Measurements from ENCODE around the gene STK33.

The STK33 gene

GRCh38 chr11:8347978-8348377 is 246.1 kb downstream of the STK33 start:
- DNase-seq (ENCODE audit: extremely low spot score): no peak
- POLR2A ChIA-PET: no interaction called here
- no peak for TF ChIP-seq CTCF (IDR thresholded peaks at IDR 0.05; ENCODE audit: control extremely low read depth, extremely low read depth, low read depth, missing control alignments)
- CTCF ChIA-PET: no interaction called here

- TF ChIP-seq CTCF (IDR thresholded peaks at IDR 0.05; ENCODE audit: control extremely low read depth, extremely low read depth, low read depth, missing control alignments): no peak
- no peak for DNase-seq (ENCODE audit: extremely low spot score)
- CTCF ChIA-PET: interaction anchor here (1.1 to 1.3 kb wide), 2 partner anchors 11 to 19 kb away, joined by 3 read pairs; no protein-coding TSS in a partner anchor
- POLR2A ChIA-PET: no interaction called here
Observed at GRCh38 chr11:8346157-8346755, 247.8 kb downstream of the STK33 start.

GRCh38 chr11:8345179-8345578 is 248.8 kb downstream of the STK33 start:
- TF ChIP-seq CTCF (IDR thresholded peaks at IDR 0.05; ENCODE audit: control extremely low read depth, extremely low read depth, low read depth, missing control alignments): no peak
- CTCF ChIA-PET: interaction anchor here (2.1 kb wide), 1 partner anchor 17 kb away, joined by 8 read pairs; no protein-coding TSS in a partner anchor
- no peak for DNase-seq (ENCODE audit: extremely low spot score)
- POLR2A ChIA-PET: no interaction called here

GRCh38 chr11:8344346-8344745 is 249.7 kb downstream of the STK33 start:
- ChIA-PET CTCF (interaction anchor here (1.3 to 2.1 kb wide), 2 partner anchors 15 to 16 kb away, joined by 3 to 8 read pairs; no protein-coding TSS in a partner anchor), POLR2A (no interaction called here)
- no peak for DNase-seq (ENCODE audit: extremely low spot score)
- no peak for TF ChIP-seq CTCF (IDR thresholded peaks at IDR 0.05; ENCODE audit: control extremely low read depth, extremely low read depth, low read depth, missing control alignments)

GRCh38 chr11:8342821-8343681 is 251.0 kb downstream of the STK33 start:
- DNase-seq (ENCODE audit: extremely low spot score): peak; percentile 65
- ChIA-PET POLR2A (no interaction called here), CTCF (interaction anchor here (1.1 to 2.1 kb wide), 6 partner anchors 12 to 616 kb away, joined by 3 to 8 read pairs (median 3); partner anchors contain the start of gene LMO1)
- TF ChIP-seq CTCF (IDR thresholded peaks at IDR 0.05; ENCODE audit: control extremely low read depth, extremely low read depth, low read depth, missing control alignments): no peak

GRCh38 chr11:8341996-8342395 is 252.0 kb downstream of the STK33 start:
- DNase-seq (ENCODE audit: extremely low spot score): no peak
- ChIA-PET CTCF (interaction anchor here (1.1 to 1.3 kb wide), 6 partner anchors 9 to 617 kb away, joined by 3 to 5 read pairs (median 3); partner anchors contain the start of gene LMO1), POLR2A (no interaction called here)
- no peak for TF ChIP-seq CTCF (IDR thresholded peaks at IDR 0.05; ENCODE audit: control extremely low read depth, extremely low read depth, low read depth, missing control alignments)
